Astrocyte (in vitro differentiated cells and primary cell): ENCODE measurements around the gene TRMT61A. TPM values are rescaled to one million over a fixed set of nuclear protein-coding genes. Genes with fewer than 3 reads are reported as not detected.
A peak's percentile ranks its signal among the peaks of the same experiment; 100 is the strongest.
"Not testable (repeated sequence)": the region's sequence is repeated elsewhere in the genome, so short reads cannot be mapped to it uniquely, and the experiment has no call there.

Experiments used
- DNase-seq: peaks from one replicate; pipeline ENCODE4 v3.0.0-alpha.2; 2010; ENCODE audit warnings: low read depth
- FAIRE-seq: peaks from 2 replicates; lab custom pipeline; 2011; peaks lifted over from hg19 to GRCh38; lab: Jason Lieb, UNC
- H2AFZ ChIP-seq: 2 replicates; pipeline ENCODE4 v1.6.0; 2012; ENCODE audit warnings: low read depth, low read length, inconsistent platforms
- H3K27ac ChIP-seq: 2 replicates; pipeline ENCODE4 v1.5.1; 2011; ENCODE audit warnings: low read depth, low read length, inconsistent platforms
- H3K27me3 ChIP-seq: 2 replicates; pipeline ENCODE4 v1.6.0; 2011; ENCODE audit warnings: low read length, inconsistent platforms; ENCODE audit not compliant: insufficient read depth
- H3K36me3 ChIP-seq: 2 replicates; pipeline ENCODE4 v1.5.1; 2011; ENCODE audit warnings: low read length, inconsistent platforms; ENCODE audit not compliant: insufficient read depth
- H3K4me1 ChIP-seq: 2 replicates; pipeline ENCODE4 v1.5.1; 2011; ENCODE audit warnings: low read length, inconsistent platforms; ENCODE audit not compliant: insufficient read depth
- H3K4me2 ChIP-seq: 2 replicates; pipeline ENCODE4 v1.6.0; 2012; ENCODE audit warnings: low read length, inconsistent platforms
- H3K4me3 ChIP-seq: 2 replicates; pipeline ENCODE4 v1.5.1; 2011; ENCODE audit warnings: low read depth, mild to moderate bottlenecking, low read length, inconsistent platforms; ENCODE audit not compliant: insufficient read depth
- H3K79me2 ChIP-seq: 2 replicates; pipeline ENCODE4 v1.6.0; 2012; ENCODE audit warnings: mild to moderate bottlenecking, low read length, inconsistent platforms; ENCODE audit not compliant: insufficient read depth
- H3K9ac ChIP-seq: 2 replicates; pipeline ENCODE4 v1.6.0; 2012; ENCODE audit warnings: mild to moderate bottlenecking, low read length, inconsistent platforms
- H3K9me3 ChIP-seq: 2 replicates; pipeline ENCODE4 v1.5.1; 2012; ENCODE audit warnings: low read depth, mild to moderate bottlenecking, low read length, inconsistent platforms; ENCODE audit not compliant: insufficient read depth
- H4K20me1 ChIP-seq: 2 replicates; pipeline ENCODE4 v1.6.0; 2012; ENCODE audit warnings: low read length, inconsistent platforms; ENCODE audit not compliant: insufficient read depth
- H3K27ac Mint-ChIP-seq: one replicate; pipeline ENCODE4 v1.8.0; 2021; ENCODE audit warnings: mild to moderate bottlenecking, mixed read lengths; ENCODE audit not compliant: unreplicated experiment
- H3K27me3 Mint-ChIP-seq: one replicate; pipeline ENCODE4 v1.8.0; 2021; ENCODE audit warnings: low read depth, mixed read lengths; ENCODE audit not compliant: unreplicated experiment
- H3K36me3 Mint-ChIP-seq: one replicate; pipeline ENCODE4 v1.8.0; 2021; ENCODE audit warnings: low read depth, mixed read lengths; ENCODE audit not compliant: unreplicated experiment
- H3K4me1 Mint-ChIP-seq: one replicate; pipeline ENCODE4 v1.8.0; 2021; ENCODE audit warnings: low read depth, mixed read lengths; ENCODE audit not compliant: unreplicated experiment
- H3K4me3 Mint-ChIP-seq: one replicate; pipeline ENCODE4 v1.8.0; 2021; ENCODE audit warnings: mild to moderate bottlenecking, moderate library complexity, mixed read lengths; ENCODE audit not compliant: unreplicated experiment
- H3K9me3 Mint-ChIP-seq: one replicate; pipeline ENCODE4 v1.8.0; 2021; ENCODE audit warnings: mild to moderate bottlenecking, mixed read lengths; ENCODE audit not compliant: unreplicated experiment
- CTCF ChIP-seq: IDR thresholded peaks from 2 replicates; pipeline ENCODE4 v1.5.1; 2011; ENCODE audit warnings: low read depth, mild to moderate bottlenecking, inconsistent platforms, low read length, moderate library complexity; ENCODE audit not compliant: insufficient read depth
- EZH2 ChIP-seq: IDR thresholded peaks from 2 replicates; pipeline ENCODE4 v1.6.1; 2012; ENCODE audit warnings: mild to moderate bottlenecking, low read length, inconsistent platforms; ENCODE audit not compliant: insufficient read depth
- total RNA-seq: library from RNA; stranded (reverse); gene quantifications from 2 replicates; pipeline ENCODE4 v1.2.1, GENCODE V29; 2021

The TRMT61A gene
- total RNA-seq, 1 donor from 2014 or later, result 12.4 TPM

- FAIRE-seq, result no peak
- Histone ChIP-seq H3K4me2 (no peak overlapping the region), H3K79me2 (no peaks in the 10 kb centered on the region), H3K9ac (no peak overlapping the region), H3K4me1 (peaks cover 11% of the 10 kb centered on the region), H3K27ac (no peak overlapping the region), H3K27me3 (no peaks in the 10 kb centered on the region), H3K4me3 (no peak overlapping the region), H4K20me1 (peaks cover 31% of the 10 kb centered on the region), H3K9me3 (no peaks in the 10 kb centered on the region), H3K36me3 (peaks cover 18% of the 10 kb centered on the region), H2AFZ (no peak overlapping the region)
- H3K4me3 Mint-ChIP-seq, result no peak overlapping the region
- peaks cover 26% of the 10 kb centered on the region for H3K36me3 Mint-ChIP-seq
- no peaks in the 10 kb centered on the region for H3K27me3 Mint-ChIP-seq
- no peaks in the 10 kb centered on the region for H3K4me1 Mint-ChIP-seq
- no peaks in the 10 kb centered on the region for H3K9me3 Mint-ChIP-seq
- DNase-seq, result no peak
- no peak overlapping the region for H3K27ac Mint-ChIP-seq
- no peak for TF ChIP-seq EZH2
- TF ChIP-seq CTCF, result no peak
These were observed 18.0 kb upstream of the TRMT61A start for GRCh38 chr14:103510724-103511693.

DNA sequence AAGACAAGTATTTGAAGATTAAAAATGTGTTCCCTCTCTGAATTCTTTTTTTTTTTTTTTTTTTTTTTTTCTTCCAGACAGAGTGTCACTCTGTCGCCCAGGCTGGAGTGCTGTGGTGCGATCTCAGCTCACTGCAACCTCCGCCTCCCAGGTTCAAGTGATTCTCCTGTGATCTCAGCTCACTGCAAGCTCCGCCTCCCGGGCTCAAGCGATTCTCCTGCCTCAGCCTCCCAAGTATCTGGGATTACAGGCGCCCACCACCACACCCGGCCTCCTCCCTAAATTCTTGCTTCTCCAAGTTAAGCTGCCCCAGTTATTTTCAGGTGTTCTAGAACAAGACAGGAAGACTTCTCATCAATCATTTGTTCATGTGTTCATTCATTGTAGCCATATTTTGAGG lies 16.8 kb upstream of the TRMT61A start:
- not testable (repeated sequence) for H2AFZ ChIP-seq, H3K27me3 ChIP-seq, H3K27ac Mint-ChIP-seq, H3K4me3 Mint-ChIP-seq, FAIRE-seq, H3K27me3 Mint-ChIP-seq, H3K9me3 ChIP-seq, H3K4me1 Mint-ChIP-seq, DNase-seq, H3K79me2 ChIP-seq, H3K9me3 Mint-ChIP-seq, H3K4me3 ChIP-seq
- peaks cover 22% of the 10 kb centered on the region for H3K36me3 Mint-ChIP-seq
- Histone ChIP-seq H3K36me3 (peaks cover 13% of the 10 kb centered on the region), H3K27ac (peak overlapping the region; percentile 26), H3K4me2 (peak overlapping the region; percentile 53), H3K9ac (peak overlapping the region; percentile 39), H4K20me1 (peaks cover 36% of the 10 kb centered on the region), H3K4me1 (peaks cover 11% of the 10 kb centered on the region)

- Mint-ChIP-seq H3K36me3 (peaks cover 22% of the 10 kb centered on the region), H3K27me3 (no peaks in the 10 kb centered on the region), H3K4me1 (peaks cover 13% of the 10 kb centered on the region), H3K4me3 (no peak overlapping the region), H3K27ac (no peak overlapping the region), H3K9me3 (no peaks in the 10 kb centered on the region)
- H3K4me3 ChIP-seq, result no peak overlapping the region
- peak overlapping the region; percentile 53 for H3K4me2 ChIP-seq
- peaks cover 44% of the 10 kb centered on the region for H4K20me1 ChIP-seq
- TF ChIP-seq CTCF (no peak), EZH2 (no peak)
- H3K27ac ChIP-seq, result peak overlapping the region; percentile 26
- no peaks in the 10 kb centered on the region for H3K27me3 ChIP-seq
- H3K9me3 ChIP-seq, result no peaks in the 10 kb centered on the region
- H3K9ac ChIP-seq, result peak overlapping the region; percentile 39
- H3K36me3 ChIP-seq, result peaks cover 9% of the 10 kb centered on the region
- no peaks in the 10 kb centered on the region for H3K79me2 ChIP-seq
- peaks cover 15% of the 10 kb centered on the region for H3K4me1 ChIP-seq
- no peak overlapping the region for H2AFZ ChIP-seq
- peak; percentile 77 for DNase-seq
- FAIRE-seq, result no peak
These were observed 16.0 kb upstream of the TRMT61A start for GRCh38 chr14:103512701-103513611.
